Natural killer cell (primary cell): Measurements from ENCODE around the gene AFMID. TPM values are rescaled to one million over a fixed set of nuclear protein-coding genes. Genes with fewer than 3 reads are reported as not detected.
"Not testable (repeated sequence)": the region's sequence is repeated elsewhere in the genome, so short reads cannot be mapped to it uniquely, and the experiment has no call there.

ENCODE experiments used
- ATAC-seq, 3 donors: fragments of 150-1000 bp in 2 of 3; fragments of 200-7000 bp in 1 of 3; cut with Tn5 transposase; 1 replicate in 1 of 3; 2 replicates in 2 of 3; pipeline ENCODE4 v1.10.0; 2021; ENCODE audit warnings: mild to moderate bottlenecking in 2 of 3, moderate library complexity in 2 of 3
- DNase-seq, 2 donors: peaks; one replicate each; pipeline versions ENCODE4 v3.0.0 to v3.0.0-alpha.2; 2013 to 2021; ENCODE audit warnings: mixed read lengths in 1 of 2
- H3K27ac ChIP-seq: one replicate; pipeline ENCODE4 v1.5.1; 2013; ENCODE audit warnings: mild to moderate bottlenecking, low read length
- H3K27me3 ChIP-seq: one replicate; pipeline ENCODE4 v1.6.1; 2013; ENCODE audit warnings: low read length; ENCODE audit not compliant: control insufficient read depth, insufficient read depth
- H3K36me3 ChIP-seq: one replicate; pipeline ENCODE4 v1.6.1; 2013; ENCODE audit warnings: low read length; ENCODE audit not compliant: control insufficient read depth, insufficient read depth
- H3K4me1 ChIP-seq: one replicate; pipeline ENCODE4 v1.6.1; 2013; ENCODE audit warnings: low read length; ENCODE audit not compliant: control insufficient read depth, insufficient read depth
- H3K4me3 ChIP-seq: one replicate; pipeline ENCODE4 v1.5.1; 2013; ENCODE audit warnings: low read length
- H3K9me3 ChIP-seq: one replicate; pipeline ENCODE4 v1.6.1; 2013; ENCODE audit warnings: low read length; ENCODE audit not compliant: control insufficient read depth, insufficient read depth
- H3K27ac Mint-ChIP-seq, 2 donors: one replicate each; pipeline ENCODE4 v1.8.0; 2022; ENCODE audit warnings: mild to moderate bottlenecking in 2 of 2, mixed read lengths in 2 of 2, moderate library complexity in 1 of 2
- H3K27me3 Mint-ChIP-seq, 2 donors: one replicate each; pipeline ENCODE4 v1.8.0; 2022; ENCODE audit warnings: low read depth in 2 of 2, mixed read lengths in 2 of 2
- H3K36me3 Mint-ChIP-seq: one replicate; pipeline ENCODE4 v1.8.0; 2022; ENCODE audit warnings: mixed read lengths
- H3K4me1 Mint-ChIP-seq, 2 donors: one replicate each; pipeline ENCODE4 v1.8.0; 2022; ENCODE audit warnings: mixed read lengths in 2 of 2
- H3K4me3 Mint-ChIP-seq: one replicate; pipeline ENCODE4 v1.8.0; 2022; ENCODE audit warnings: mild to moderate bottlenecking, moderate library complexity, mixed read lengths
- H3K9me3 Mint-ChIP-seq, 2 donors: one replicate each; pipeline ENCODE4 v1.8.0; 2022; ENCODE audit warnings: mixed read lengths in 2 of 2
- CTCF ChIP-seq: fragments of 200-600 bp; IDR thresholded peaks from one replicate; pipeline ENCODE4 v1.8.0; 2022; ENCODE audit warnings: antibody characterized with exemption
- WGBS: methylation state at CpG from one replicate; pipeline ENCODE4 v1.1.7; 2013; ENCODE audit warnings: missing lambda C conversion rate; ENCODE audit not compliant: insufficient coverage; 5-methylcytosine and 5-hydroxymethylcytosine counted together
- intact Hi-C: fragments of 100-400 bp; cut with micrococcal nuclease; formaldehyde crosslinking; loops from one replicate; pipeline ENCODE4 v1.14.2; 2022
- total RNA-seq, 4 donors: library from RNA; stranded (reverse); fragments of 120-200 nt in 1 of 4; gene quantifications; one replicate each; pipeline versions ENCODE4 v1.2.3 to v1.2.4, GENCODE V29; 2013 to 2022

AFMID gene
- total RNA-seq, 3 donors from 2014 or later (not counting 1 experiment from before 2014, with no cell fraction given): 2.2 to 4.1 (median 2.3) TPM

GRCh38 chr17:78251773-78252103 is 64.6 kb downstream of the AFMID start:
- Histone ChIP-seq H3K9me3 (no peaks in the 10 kb centered on the region), H3K4me1 (peaks cover 44% of the 10 kb centered on the region), H3K27me3 (no peaks in the 10 kb centered on the region), H3K36me3 (no peaks in the 10 kb centered on the region), H3K27ac (peak overlapping the region; percentile 18), H3K4me3 (no peak overlapping the region)
- Mint-ChIP-seq H3K4me1 (peaks cover 18 to 30% of the 10 kb centered on the region in 2 donors), H3K27me3 (no peaks in the 10 kb centered on the region), H3K4me3 (peak overlapping the region; percentile 53), H3K9me3 (no peaks in the 10 kb centered on the region), H3K27ac (no peak overlapping the region), H3K36me3 (no peaks in the 10 kb centered on the region)
- DNase-seq (no peak), ATAC-seq (no peak)
- TF ChIP-seq CTCF: no peak
- 31% methylated on average over 6 of the region's 6 CpGs for WGBS
- intact Hi-C loops: loop anchor here (1.0 kb wide), 2 partner anchors 138 to 166 kb away; no protein-coding TSS in a partner anchor

GRCh38 chr17:78252111-78252634 is 65.0 kb downstream of the AFMID start:
- Histone ChIP-seq H3K27me3 (no peaks in the 10 kb centered on the region), H3K36me3 (no peaks in the 10 kb centered on the region), H3K9me3 (no peaks in the 10 kb centered on the region), H3K27ac (peak overlapping the region; percentile 18), H3K4me1 (peaks cover 44% of the 10 kb centered on the region), H3K4me3 (no peak overlapping the region)
- H3K9me3 Mint-ChIP-seq: no peaks in the 10 kb centered on the region
- H3K36me3 Mint-ChIP-seq: no peaks in the 10 kb centered on the region
- WGBS: 10% methylated on average over 12 of the region's 12 CpGs
- H3K4me3 Mint-ChIP-seq: peak overlapping the region; percentile 65
- DNase-seq: peak in 1 of 2 donors; percentile 90
- peak overlapping the region in 1 of 2 donors; percentile 74 for H3K27ac Mint-ChIP-seq
- peak; percentile 19 to 34 (median 26) for ATAC-seq
- TF ChIP-seq CTCF: no peak
- H3K27me3 Mint-ChIP-seq: no peaks in the 10 kb centered on the region
- H3K4me1 Mint-ChIP-seq: peaks cover 18 to 30% of the 10 kb centered on the region in 2 donors
- intact Hi-C loops: no loop called here

GRCh38 chr17:78252701-78253635 is 65.8 kb downstream of the AFMID start:
- Mint-ChIP-seq H3K4me3 (peak overlapping the region; percentile 68), H3K9me3 (no peaks in the 10 kb centered on the region), H3K27ac (peak overlapping the region in 1 of 2 donors; percentile 74), H3K4me1 (peaks cover 18 to 32% of the 10 kb centered on the region in 2 donors), H3K36me3 (no peaks in the 10 kb centered on the region), H3K27me3 (peaks cover 0 to 3% of the 10 kb centered on the region in 2 donors)
- Histone ChIP-seq H3K27ac (peak overlapping the region; percentile 9), H3K9me3 (no peaks in the 10 kb centered on the region), H3K27me3 (no peaks in the 10 kb centered on the region), H3K4me1 (peaks cover 50% of the 10 kb centered on the region), H3K36me3 (no peaks in the 10 kb centered on the region), H3K4me3 (no peak overlapping the region)
- ATAC-seq: no peak
- intact Hi-C loops: no loop called here
- TF ChIP-seq CTCF: no peak
- whole genome bisulfite sequencing: 71% methylated on average over 13 of the region's 15 CpGs
- peak in 1 of 2 donors; percentile 53 for DNase-seq

GRCh38 chr17:78253636-78253945 is 66.4 kb downstream of the AFMID start:
- H3K4me1 ChIP-seq: peaks cover 56% of the 10 kb centered on the region
- DNase-seq, H3K4me3 ChIP-seq, H3K36me3 Mint-ChIP-seq, H3K9me3 ChIP-seq, H3K27me3 ChIP-seq, ATAC-seq, H3K27me3 Mint-ChIP-seq, H3K27ac Mint-ChIP-seq, H3K36me3 ChIP-seq, intact Hi-C loops, H3K27ac ChIP-seq, H3K9me3 Mint-ChIP-seq: not testable (repeated sequence)
- Mint-ChIP-seq H3K4me1 (peaks cover 18 to 39% of the 10 kb centered on the region in 2 donors), H3K4me3 (peak overlapping the region; percentile 55)
- WGBS: 94% methylated on average over 12 of the region's 12 CpGs
